HCT116 (cell line): ENCODE measurements around the gene REST. TPM values are rescaled to one million over a fixed set of nuclear protein-coding genes. Genes with fewer than 3 reads are reported as not detected.

Source experiments
- ATAC-seq: fragments of 200-7000 bp; cut with Tn5 transposase; 2 replicates; pipeline ENCODE4 v1.9.1; 2020; ENCODE audit warnings: mild to moderate bottlenecking, moderate library complexity
- BruUV-seq: library from RNA; stranded (reverse); fragments of 400-500 nt; replicated peaks from 2 replicates; lab custom pipeline; 2021; lab: Mats Ljungman, UMichigan
- CTCF ChIA-PET: fragments of 300-600 bp; sonication (Branson Sonifier 250); formaldehyde crosslinking; loops from one replicate; lab custom pipeline; 2021; ENCODE audit warnings: antibody characterized with exemption; lab: Charles Lee
- POLR2A ChIA-PET: fragments of 300-600, 350-600 bp; sonication (Branson Sonifier 250); formaldehyde crosslinking; loops from one replicate; lab custom pipeline; 2021; ENCODE audit warnings: antibody characterized with exemption; lab: Charles Lee
- RAD21 ChIA-PET, 2 experiments: fragments of 300-600 bp; sonication (Branson Sonifier 250); formaldehyde crosslinking; loops; one replicate each; lab custom pipeline; 2023; ENCODE audit warnings: low total read pairs in 2 of 2; ENCODE audit not compliant: uncharacterized antibody in 2 of 2, unreplicated experiment in 2 of 2, low non-redundant PET in 1 of 2; lab: Charles Lee
- DNase-seq: peaks from one replicate; pipeline ENCODE4 v3.0.0-alpha.2; 2010; ENCODE audit warnings: low read depth, low spot score
- H2AFZ ChIP-seq: fragments of 200-600 bp; shearing (Covaris generic), sonication (generic); 2 replicates; pipeline ENCODE4 v1.6.1; 2017; ENCODE audit warnings: low read depth, mixed run types, mixed read lengths, antibody characterized with exemption, low read length; ENCODE audit not compliant: poor library complexity, severe bottlenecking
- H3K27ac ChIP-seq: 2 replicates; pipeline ENCODE4 v1.5.1; 2012; ENCODE audit warnings: low read depth, low read length
- H3K27me3 ChIP-seq: fragments of 200-600 bp; sonication (generic); 2 replicates; pipeline ENCODE4 v1.6.1; 2016; ENCODE audit warnings: mixed run types, low read length, mixed read lengths; ENCODE audit not compliant: insufficient read depth
- H3K36me3 ChIP-seq, 2 experiments: fragments of 200-500 bp in 1 of 2; fragments of 200-600 bp in 1 of 2; sonication (Bioruptor generic) in 1 of 2; sonication (generic) in 1 of 2; 2 replicates each; pipeline versions ENCODE4 v1.5.1 to v1.6.1; 2014 to 2016; ENCODE audit warnings: low read length in 2 of 2, inconsistent platforms in 1 of 2, mixed read lengths in 1 of 2, mixed run types in 1 of 2; ENCODE audit not compliant: insufficient read depth in 2 of 2, control insufficient read depth in 1 of 2
- H3K4me1 ChIP-seq, 2 experiments: fragments of 200-600 bp in 1 of 2; sonication (generic) in 1 of 2; 2 replicates each; pipeline versions ENCODE4 v1.5.1 to v1.6.1; 2012 to 2017; ENCODE audit warnings: low read length in 2 of 2, inconsistent platforms in 1 of 2, mild to moderate bottlenecking in 1 of 2, mixed read lengths in 1 of 2, mixed run types in 1 of 2, moderate library complexity in 1 of 2; ENCODE audit not compliant: insufficient read depth in 2 of 2, control insufficient read depth in 1 of 2
- H3K4me2 ChIP-seq: fragments of 200-600 bp; sonication (generic); 2 replicates; pipeline ENCODE4 v1.6.1; 2017; ENCODE audit warnings: mixed run types, low read length, mixed read lengths
- H3K4me3 ChIP-seq, 2 experiments: fragments of 200-600 bp in 1 of 2; sonication (generic) in 1 of 2; replicated peaks in 1 of 2; 2 replicates each; pipeline ENCODE4 v1.5.1; 2011 to 2016; ENCODE audit warnings: low read length in 2 of 2, control low read depth in 1 of 2, low read depth in 1 of 2, mild to moderate bottlenecking in 1 of 2, mixed read lengths in 1 of 2, mixed run types in 1 of 2
- H3K79me2 ChIP-seq: fragments of 200-600 bp; sonication (generic); 2 replicates; pipeline ENCODE4 v1.6.1; 2017; ENCODE audit warnings: mild to moderate bottlenecking, mixed run types, low read length, moderate library complexity, mixed read lengths; ENCODE audit not compliant: insufficient read depth
- H3K9ac ChIP-seq: fragments of 200-600 bp; sonication (generic); 2 replicates; pipeline ENCODE4 v1.6.1; 2016; ENCODE audit warnings: low read length, mixed read lengths
- H3K9me2 ChIP-seq: fragments of 200-600 bp; sonication (generic), shearing (Covaris generic); 2 replicates; pipeline ENCODE4 v1.6.1; 2017; ENCODE audit warnings: mixed run types, mild to moderate bottlenecking, moderate library complexity; ENCODE audit not compliant: insufficient read depth
- H3K9me3 ChIP-seq, 2 experiments: fragments of 200-500 bp in 1 of 2; fragments of 200-600 bp in 1 of 2; sonication (Bioruptor generic) in 1 of 2; sonication (generic) in 1 of 2; 2 replicates each; pipeline ENCODE4 v1.6.1; 2014 to 2017; ENCODE audit warnings: low read length in 2 of 2, mixed read lengths in 2 of 2, inconsistent platforms in 1 of 2, low read depth in 1 of 2, mild to moderate bottlenecking in 1 of 2, mixed run types in 1 of 2, moderate library complexity in 1 of 2; ENCODE audit not compliant: control insufficient read depth in 1 of 2, insufficient read depth in 1 of 2
- H4K20me1 ChIP-seq: fragments of 200-600 bp; sonication (generic), shearing (Covaris generic); 2 replicates; pipeline ENCODE4 v1.6.1; 2017; ENCODE audit warnings: mixed run types, mild to moderate bottlenecking, moderate library complexity; ENCODE audit not compliant: insufficient read depth
- ATF3 ChIP-seq: IDR thresholded peaks from 2 replicates; pipeline ENCODE4 v1.6.1; 2012
- CTCF ChIP-seq, 3 experiments: fragments of 200-600 bp in 1 of 3; sonication (generic) in 1 of 3; IDR thresholded peaks in 2 of 3; conservative IDR thresholded peaks in 1 of 3; 2 replicates each; pipeline ENCODE4 v1.5.1; 2012 to 2017; ENCODE audit warnings: low read depth in 2 of 3, low read length in 2 of 3, antibody characterized with exemption in 1 of 3, borderline replicate concordance in 1 of 3, control low read depth in 1 of 3, mild to moderate bottlenecking in 1 of 3, mixed read lengths in 1 of 3, mixed run types in 1 of 3, moderate library complexity in 1 of 3; ENCODE audit not compliant: insufficient read depth in 1 of 3
- ELF1 ChIP-seq: IDR thresholded peaks from 2 replicates; pipeline ENCODE4 v1.6.1; 2012; ENCODE audit warnings: low read depth, borderline replicate concordance
- EZH2phosphoT487 ChIP-seq: fragments of 200-600 bp; IDR thresholded peaks from 2 replicates; pipeline ENCODE4 v1.6.1; 2018; ENCODE audit warnings: antibody characterized with exemption, borderline replicate concordance
- FOSL1 ChIP-seq: IDR thresholded peaks from 2 replicates; pipeline ENCODE4 v1.6.1; 2012; ENCODE audit warnings: low read depth
- MAX ChIP-seq: IDR thresholded peaks from 2 replicates; pipeline ENCODE4 v1.6.1; 2012
- POLR2A ChIP-seq: IDR thresholded peaks from 2 replicates; pipeline ENCODE4 v1.7.0; 2011; ENCODE audit warnings: borderline replicate concordance; ENCODE audit not compliant: insufficient read depth, insufficient read length; ENCODE audit errors: extremely low read depth
- POLR2AphosphoS5 ChIP-seq: IDR thresholded peaks from 2 replicates; pipeline ENCODE4 v1.6.1; 2011; ENCODE audit warnings: mild to moderate bottlenecking, low read depth, low read length, moderate library complexity
- RAD21 ChIP-seq: IDR thresholded peaks from 2 replicates; pipeline ENCODE4 v1.6.1; 2012; ENCODE audit warnings: low read depth, mild to moderate bottlenecking
- SP1 ChIP-seq: IDR thresholded peaks from 2 replicates; pipeline ENCODE4 v1.6.1; 2012; ENCODE audit warnings: low read depth
- TCF7L2 ChIP-seq: IDR thresholded peaks from 2 replicates; pipeline ENCODE4 v1.7.0; 2011; ENCODE audit warnings: borderline replicate concordance, inconsistent platforms; ENCODE audit not compliant: insufficient read depth, insufficient read length; ENCODE audit errors: extremely low read depth
- YY1 ChIP-seq: IDR thresholded peaks from 2 replicates; pipeline ENCODE4 v1.6.1; 2011; ENCODE audit warnings: low read length, low read depth, moderate library complexity, mild to moderate bottlenecking; ENCODE audit not compliant: insufficient replicate concordance; ENCODE audit errors: extremely low read depth
- ZBTB33 ChIP-seq: IDR thresholded peaks from 2 replicates; pipeline ENCODE4 v1.6.1; 2011; ENCODE audit warnings: mild to moderate bottlenecking, low read length, moderate library complexity; ENCODE audit not compliant: insufficient replicate concordance; ENCODE audit errors: extremely low read depth
- ZFX ChIP-seq: fragments of 450-650 bp; IDR thresholded peaks from 2 replicates; pipeline ENCODE4 v1.6.1; 2017
- intact Hi-C: fragments of 100-400 bp; cut with micrococcal nuclease; formaldehyde crosslinking; loops from 2 replicates; pipeline ENCODE4 v1.10.0; 2022
- total RNA-seq: library from RNA; stranded (reverse); gene quantifications from one replicate; pipeline ENCODE4 v1.2.1, GENCODE V29; 2021; ENCODE audit not compliant: unreplicated experiment

REST gene
- total RNA-seq, 1 experiment from 2014 or later = 42.6 TPM

GRCh38 chr4:56859841-56860240, 47.9 kb upstream of the REST start (continued):
- TF ChIP-seq ELF1 (no peak), POLR2A (no peak), MAX (no peak)

GRCh38 chr4:56860781-56861180, 46.9 kb upstream of the REST start:
- Histone ChIP-seq H3K27ac (no peak overlapping the region), H3K36me3 (no peaks in the 10 kb centered on the region), H3K9me3 (no peaks in the 10 kb centered on the region), H3K9me2 (no peaks in the 10 kb centered on the region), H2AFZ (no peak overlapping the region), H3K4me3 (no peak overlapping the region), H3K27me3 (no peaks in the 10 kb centered on the region), H4K20me1 (no peaks in the 10 kb centered on the region), H3K79me2 (no peaks in the 10 kb centered on the region), H3K9ac (no peak overlapping the region), H3K4me1 (no peaks in the 10 kb centered on the region), H3K4me2 (no peak overlapping the region)
- BruUV-seq = no TSS peak
- intact Hi-C loops = no loop called here
- TF ChIP-seq ZBTB33 (no peak), MAX (no peak), ZFX (no peak), POLR2AphosphoS5 (no peak), SP1 (no peak), POLR2A (no peak), FOSL1 (no peak), YY1 (no peak), CTCF (IDR thresholded peaks at IDR 0.05 in 2 of 3, conservative IDR thresholded peaks at IDR 0.05 in 1 of 3; ENCODE audit: borderline replicate concordance in 1 of 3, insufficient read depth in 1 of 3, low read depth in 2 of 3, low read length in 2 of 3) (no peak), EZH2phosphoT487 (no peak), ATF3 (no peak), TCF7L2 (no peak), RAD21 (no peak)
- ChIA-PET CTCF (no interaction called here), RAD21 (no interaction called here), POLR2A (no interaction called here)
- DNase-seq = no peak
- ATAC-seq = no peak
